Esophagus mucosa (tissue), 1 donor: ENCODE data around the gene CAPN10. TPM values are rescaled to one million over a fixed set of nuclear protein-coding genes. Genes with fewer than 3 reads are reported as not detected.

Source experiments
- ATAC-seq: fragments of 200-7000 bp; cut with Tn5 transposase; one replicate; pipeline ENCODE4 v1.9.1; 2020
- total RNA-seq: library from RNA; stranded (reverse); gene quantifications from one replicate; pipeline ENCODE4 v1.2.4, GENCODE V29; 2023
- donor health status: DM: yes; HTN: yes; CAD: no.

The CAPN10 gene
- total RNA-seq, 1 donor from 2014 or later, result 10.5 TPM

GRCh38 chr2:240626531-240627300 lies 40.2 kb downstream of the CAPN10 start:
- ATAC-seq, result no peak

GRCh38 chr2:240627736-240628506 lies 41.4 kb downstream of the CAPN10 start:
- ATAC-seq, result no peak

- ATAC-seq, result no peak
These were observed 41.9 kb downstream of the CAPN10 start for GRCh38 chr2:240628507-240628807.

- no peak for ATAC-seq
These were observed 42.5 kb downstream of the CAPN10 start for GRCh38 chr2:240628808-240629618.

GRCh38 chr2:240629619-240629967 lies 43.1 kb downstream of the CAPN10 start:
- ATAC-seq, result no peak

- ATAC-seq, result no peak
These were observed 43.6 kb downstream of the CAPN10 start for GRCh38 chr2:240629968-240630770.

GRCh38 chr2:240630771-240631547 lies 44.4 kb downstream of the CAPN10 start:
- ATAC-seq, result no peak

- ATAC-seq, result no peak
These were observed 45.2 kb downstream of the CAPN10 start for GRCh38 chr2:240631548-240632305.

- ATAC-seq, result no peak
These were observed 45.8 kb downstream of the CAPN10 start for GRCh38 chr2:240632306-240632721.

- ATAC-seq, result peak; percentile 20
These were observed 48.8 kb downstream of the CAPN10 start for GRCh38 chr2:240635121-240635997.

- ATAC-seq, result no peak
These were observed 49.5 kb downstream of the CAPN10 start for GRCh38 chr2:240635998-240636547.

- no peak for ATAC-seq
These were observed 50.1 kb downstream of the CAPN10 start for GRCh38 chr2:240636563-240637115.

- no peak for ATAC-seq
These were observed 50.8 kb downstream of the CAPN10 start for GRCh38 chr2:240637116-240637900.

- no peak for ATAC-seq
These were observed 51.4 kb downstream of the CAPN10 start for GRCh38 chr2:240637901-240638345.

- no peak for ATAC-seq
These were observed 52.1 kb downstream of the CAPN10 start for GRCh38 chr2:240638512-240639160.

GRCh38 chr2:240639566-240639965 lies 53.0 kb downstream of the CAPN10 start:
- ATAC-seq, result no peak

GRCh38 chr2:240640939-240641338 lies 54.4 kb downstream of the CAPN10 start:
- ATAC-seq, result no peak
